ENCODE measurements around the gene ZNF658. TPM values are rescaled to one million over a fixed set of nuclear protein-coding genes. Genes with fewer than 3 reads are reported as not detected.
A peak's percentile ranks its signal among the peaks of the same experiment; 100 is the strongest.
"Not testable (repeated sequence)": the region's sequence is repeated elsewhere in the genome, so short reads cannot be mapped to it uniquely, and the experiment has no call there.

Gene ZNF658
- total and polyA plus RNA-seq, 2 donors (not counting 1 experiment from before 2014, with no cell fraction given), result 1.8 to 6.9 TPM

DNA sequence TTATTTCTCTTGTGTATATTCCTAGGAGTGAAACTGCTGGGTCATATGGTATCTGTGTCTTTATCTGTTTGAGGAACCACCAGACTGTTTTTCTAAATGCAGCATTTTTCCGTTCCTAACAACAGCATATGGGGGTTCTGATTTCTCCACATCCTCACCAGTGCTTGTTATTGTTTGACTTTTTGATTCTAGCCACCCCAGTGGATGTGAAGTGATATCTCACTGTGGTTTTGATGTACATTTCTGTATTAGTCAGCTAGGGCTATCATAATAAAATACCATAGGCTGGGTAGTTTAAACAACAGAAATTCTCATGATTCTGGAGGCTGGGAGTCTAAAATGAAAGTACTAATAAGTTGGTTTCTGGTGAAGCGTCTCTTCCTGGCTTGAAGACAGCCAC, 9.0 kb downstream of the ZNF658 start:
- H3K79me2 ChIP-seq (ENCODE audit: control insufficient read depth, insufficient read depth, low read length); H3K4me2 ChIP-seq (ENCODE audit: extremely low read depth, insufficient read depth, low read length); H4K20me1 ChIP-seq (ENCODE audit: control insufficient read depth, extremely low read depth, insufficient read depth, low read length); H3K4me1 ChIP-seq (ENCODE audit: control insufficient read depth, extremely low read depth, insufficient read depth, low read length); H3K27ac ChIP-seq (ENCODE audit: insufficient read depth, low read length); H3K36me3 ChIP-seq (ENCODE audit: control insufficient read depth, insufficient read depth, low read length); H2AFZ ChIP-seq (ENCODE audit: low read length); H3K4me3 ChIP-seq (replicated peaks in 1 of 4; ENCODE audit: control extremely low read depth in 1 of 4, insufficient read depth in 1 of 4, low read depth in 3 of 4, low read length in 4 of 4); H3K9ac ChIP-seq (ENCODE audit: insufficient read depth, low read length); H3K9me3 ChIP-seq (ENCODE audit: control insufficient read depth, insufficient read depth, low read depth, low read length); H3K27me3 ChIP-seq (ENCODE audit: control insufficient read depth, insufficient read depth, low read length): not testable (repeated sequence)
- peak in 1 of 2 donors; percentile 3 for DNase-seq (ENCODE audit: low read depth in 2 of 2)

DNA sequence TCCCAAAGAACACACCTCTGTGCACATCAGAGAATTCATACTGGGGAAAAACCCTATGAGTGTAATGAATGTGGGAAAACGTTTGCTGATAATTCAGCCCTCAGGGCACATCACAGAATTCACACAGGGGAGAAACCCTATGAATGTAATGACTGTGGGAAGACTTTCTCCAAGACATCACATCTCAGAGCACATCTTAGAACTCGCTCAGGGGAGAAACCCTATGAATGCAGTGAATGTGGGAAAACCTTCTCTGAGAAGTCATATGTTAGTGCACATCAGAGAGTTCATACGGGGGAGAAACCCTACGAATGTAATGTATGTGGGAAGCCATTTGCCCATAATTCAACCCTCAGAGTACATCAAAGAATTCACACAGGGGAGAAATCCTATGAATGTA, 19.5 kb downstream of the ZNF658 start:
- H3K9me3 ChIP-seq (ENCODE audit: control insufficient read depth, insufficient read depth, low read depth, low read length); H3K9ac ChIP-seq (ENCODE audit: insufficient read depth, low read length); H2AFZ ChIP-seq (ENCODE audit: low read length); H3K4me2 ChIP-seq (ENCODE audit: extremely low read depth, insufficient read depth, low read length); H3K36me3 ChIP-seq (ENCODE audit: control insufficient read depth, insufficient read depth, low read length); H3K4me1 ChIP-seq (ENCODE audit: control insufficient read depth, extremely low read depth, insufficient read depth, low read length); H3K27ac ChIP-seq (ENCODE audit: insufficient read depth, low read length); H4K20me1 ChIP-seq (ENCODE audit: control insufficient read depth, extremely low read depth, insufficient read depth, low read length); DNase-seq (ENCODE audit: low read depth in 2 of 2); H3K79me2 ChIP-seq (ENCODE audit: control insufficient read depth, insufficient read depth, low read length); H3K27me3 ChIP-seq (ENCODE audit: control insufficient read depth, insufficient read depth, low read length); H3K4me3 ChIP-seq (replicated peaks in 1 of 4; ENCODE audit: control extremely low read depth in 1 of 4, insufficient read depth in 1 of 4, low read depth in 3 of 4, low read length in 4 of 4): not testable (repeated sequence)

DNA sequence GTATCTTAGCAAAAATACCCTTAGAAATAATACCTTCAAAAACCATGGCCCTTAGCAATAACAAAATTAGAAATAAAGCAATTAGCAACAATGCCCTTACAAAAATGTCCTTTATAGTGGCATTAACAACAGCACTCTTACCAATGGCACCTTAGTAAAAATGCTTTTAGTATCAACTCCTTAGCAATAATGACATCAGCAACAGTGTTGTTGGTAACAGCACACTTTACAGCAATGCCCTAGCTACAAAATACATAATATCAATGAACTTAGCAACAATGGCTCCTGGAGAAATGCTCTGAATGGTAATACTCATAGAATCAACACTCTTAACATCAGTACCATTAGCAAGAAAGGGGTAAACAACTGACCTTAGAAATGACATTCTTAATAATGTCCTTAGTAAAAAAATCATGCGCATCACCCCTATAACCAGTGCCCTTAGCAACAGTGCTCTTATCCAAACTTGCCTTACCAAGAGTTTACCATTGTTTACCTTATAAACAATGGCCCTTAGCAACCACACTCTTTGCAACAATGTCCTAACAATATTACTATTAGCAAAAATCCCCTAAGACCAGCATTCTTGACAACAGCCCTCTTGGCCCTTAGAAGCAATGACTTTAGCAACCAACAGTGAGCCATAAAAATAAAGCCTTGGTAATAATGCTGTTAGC, 35.8 kb downstream of the ZNF658 start:
- H3K4me3 ChIP-seq (replicated peaks in 1 of 4; ENCODE audit: control extremely low read depth in 1 of 4, insufficient read depth in 1 of 4, low read depth in 3 of 4, low read length in 4 of 4); H3K9ac ChIP-seq (ENCODE audit: insufficient read depth, low read length); H2AFZ ChIP-seq (ENCODE audit: low read length); H3K36me3 ChIP-seq (ENCODE audit: control insufficient read depth, insufficient read depth, low read length); H3K9me3 ChIP-seq (ENCODE audit: control insufficient read depth, insufficient read depth, low read depth, low read length); H3K27ac ChIP-seq (ENCODE audit: insufficient read depth, low read length); H3K4me2 ChIP-seq (ENCODE audit: extremely low read depth, insufficient read depth, low read length); H3K27me3 ChIP-seq (ENCODE audit: control insufficient read depth, insufficient read depth, low read length); H4K20me1 ChIP-seq (ENCODE audit: control insufficient read depth, extremely low read depth, insufficient read depth, low read length); H3K4me1 ChIP-seq (ENCODE audit: control insufficient read depth, extremely low read depth, insufficient read depth, low read length); H3K79me2 ChIP-seq (ENCODE audit: control insufficient read depth, insufficient read depth, low read length); DNase-seq (ENCODE audit: low read depth in 2 of 2): not testable (repeated sequence)

DNA sequence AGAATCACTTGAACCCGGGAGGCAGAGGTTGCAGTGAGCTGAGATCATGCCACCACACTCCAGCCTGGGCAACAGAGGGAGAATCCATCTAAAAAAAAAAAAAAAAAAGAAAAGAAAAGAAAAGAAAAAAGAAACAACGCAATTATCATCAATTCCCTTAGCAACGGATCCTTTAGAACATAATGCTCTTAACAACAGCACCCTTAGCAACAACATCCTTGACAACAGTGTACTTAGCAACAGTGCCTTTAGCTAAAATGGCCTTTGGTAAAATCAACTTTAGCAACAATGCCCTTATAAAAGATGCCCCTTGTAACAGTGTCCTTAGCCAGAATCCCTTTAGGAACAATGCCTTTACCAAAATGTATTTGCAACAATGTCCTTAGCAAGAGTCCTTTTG, 37.1 kb downstream of the ZNF658 start:
- H3K4me1 ChIP-seq (ENCODE audit: control insufficient read depth, extremely low read depth, insufficient read depth, low read length); H2AFZ ChIP-seq (ENCODE audit: low read length); H3K4me2 ChIP-seq (ENCODE audit: extremely low read depth, insufficient read depth, low read length); H3K9me3 ChIP-seq (ENCODE audit: control insufficient read depth, insufficient read depth, low read depth, low read length); H3K9ac ChIP-seq (ENCODE audit: insufficient read depth, low read length); DNase-seq (ENCODE audit: low read depth in 2 of 2); H3K4me3 ChIP-seq (replicated peaks in 1 of 4; ENCODE audit: control extremely low read depth in 1 of 4, insufficient read depth in 1 of 4, low read depth in 3 of 4, low read length in 4 of 4); H3K79me2 ChIP-seq (ENCODE audit: control insufficient read depth, insufficient read depth, low read length); H4K20me1 ChIP-seq (ENCODE audit: control insufficient read depth, extremely low read depth, insufficient read depth, low read length); H3K27me3 ChIP-seq (ENCODE audit: control insufficient read depth, insufficient read depth, low read length); H3K27ac ChIP-seq (ENCODE audit: insufficient read depth, low read length); H3K36me3 ChIP-seq (ENCODE audit: control insufficient read depth, insufficient read depth, low read length): not testable (repeated sequence)

DNA sequence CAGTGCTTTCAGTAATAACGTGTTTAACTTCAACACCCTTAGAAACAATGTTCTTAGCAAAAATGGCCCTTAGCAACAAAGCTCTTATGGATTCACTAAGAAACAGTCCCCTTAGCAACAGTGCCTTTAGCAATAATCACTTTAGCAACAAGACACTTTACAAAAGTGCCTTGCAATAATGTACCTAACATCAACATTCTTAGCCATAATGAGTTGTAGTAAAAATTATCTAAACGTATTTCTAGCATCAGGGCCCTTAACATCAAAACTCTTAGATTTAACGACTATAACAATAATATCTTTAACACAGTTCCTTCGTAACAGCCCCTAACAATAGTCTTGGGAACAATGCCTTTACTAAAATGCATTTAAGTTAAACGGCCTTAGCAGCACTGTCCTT, 37.8 kb downstream of the ZNF658 start:
- H3K4me3 ChIP-seq (replicated peaks in 1 of 4; ENCODE audit: control extremely low read depth in 1 of 4, insufficient read depth in 1 of 4, low read depth in 3 of 4, low read length in 4 of 4); H3K79me2 ChIP-seq (ENCODE audit: control insufficient read depth, insufficient read depth, low read length); DNase-seq (ENCODE audit: low read depth in 2 of 2); H3K27me3 ChIP-seq (ENCODE audit: control insufficient read depth, insufficient read depth, low read length); H3K9me3 ChIP-seq (ENCODE audit: control insufficient read depth, insufficient read depth, low read depth, low read length); H2AFZ ChIP-seq (ENCODE audit: low read length); H3K27ac ChIP-seq (ENCODE audit: insufficient read depth, low read length); H3K4me1 ChIP-seq (ENCODE audit: control insufficient read depth, extremely low read depth, insufficient read depth, low read length); H3K9ac ChIP-seq (ENCODE audit: insufficient read depth, low read length); H4K20me1 ChIP-seq (ENCODE audit: control insufficient read depth, extremely low read depth, insufficient read depth, low read length); H3K4me2 ChIP-seq (ENCODE audit: extremely low read depth, insufficient read depth, low read length); H3K36me3 ChIP-seq (ENCODE audit: control insufficient read depth, insufficient read depth, low read length): not testable (repeated sequence)

DNA sequence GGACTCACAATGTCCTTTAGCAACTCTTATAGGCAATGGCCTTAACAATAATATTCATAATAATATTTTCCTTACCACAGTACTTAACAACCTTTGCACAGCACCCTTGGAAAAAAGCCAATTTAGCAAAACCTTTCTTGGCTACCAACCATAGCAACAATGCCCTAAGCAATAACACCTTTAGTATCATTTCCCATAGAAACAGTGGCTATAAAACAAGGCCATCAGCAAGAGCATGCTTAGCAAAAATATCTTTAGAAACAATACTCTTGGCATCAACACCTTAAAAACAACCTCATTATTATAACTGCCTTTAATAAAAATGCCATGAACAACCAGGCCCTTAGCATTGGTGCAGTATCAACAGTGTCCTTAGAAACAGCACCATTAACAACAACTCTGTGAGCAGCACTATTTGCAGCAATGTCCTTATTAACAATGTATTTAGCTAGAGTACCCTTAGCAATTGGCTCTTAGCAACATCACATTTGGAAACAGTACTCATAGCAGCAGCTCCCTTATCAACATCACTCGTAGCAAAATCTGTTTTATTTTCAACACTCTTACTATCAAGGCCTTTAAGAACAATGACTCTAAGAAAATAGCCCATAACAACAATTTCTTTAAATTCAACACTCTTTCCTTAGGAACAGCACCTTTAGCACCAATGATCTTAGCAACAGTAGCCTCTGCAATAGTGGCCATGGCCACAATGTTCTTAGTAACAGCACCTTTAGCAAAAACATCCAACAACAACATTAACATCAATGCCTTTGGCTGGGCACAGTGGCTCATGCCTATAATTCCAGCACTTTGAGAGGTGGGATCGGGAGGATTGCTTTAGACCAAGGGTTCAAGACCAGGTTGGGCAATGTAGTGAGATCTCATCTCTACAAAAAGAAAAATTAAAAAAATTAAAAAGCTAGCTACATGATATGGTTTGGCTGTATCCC, 39.6 kb downstream of the ZNF658 start:
- H3K27ac ChIP-seq (ENCODE audit: insufficient read depth, low read length); H3K4me1 ChIP-seq (ENCODE audit: control insufficient read depth, extremely low read depth, insufficient read depth, low read length); H4K20me1 ChIP-seq (ENCODE audit: control insufficient read depth, extremely low read depth, insufficient read depth, low read length); H3K27me3 ChIP-seq (ENCODE audit: control insufficient read depth, insufficient read depth, low read length); H3K79me2 ChIP-seq (ENCODE audit: control insufficient read depth, insufficient read depth, low read length); H3K9me3 ChIP-seq (ENCODE audit: control insufficient read depth, insufficient read depth, low read depth, low read length); H3K9ac ChIP-seq (ENCODE audit: insufficient read depth, low read length); H3K4me3 ChIP-seq (replicated peaks in 1 of 4; ENCODE audit: control extremely low read depth in 1 of 4, insufficient read depth in 1 of 4, low read depth in 3 of 4, low read length in 4 of 4); H3K4me2 ChIP-seq (ENCODE audit: extremely low read depth, insufficient read depth, low read length); DNase-seq (ENCODE audit: low read depth in 2 of 2); H3K36me3 ChIP-seq (ENCODE audit: control insufficient read depth, insufficient read depth, low read length); H2AFZ ChIP-seq (ENCODE audit: low read length): not testable (repeated sequence)

Measured in fibroblast of lung (primary cell).